ENCODE data around the gene REXO1. TPM values are rescaled to one million over a fixed set of nuclear protein-coding genes. Genes with fewer than 3 reads are reported as not detected.

Gene REXO1
- total and polyA plus RNA-seq, 9 of the 15 experiments (the other 6 are each of a cell fraction or from before 2014, with no cell fraction given): 0.04 to 63.3 (median 15.8) TPM

DNA sequence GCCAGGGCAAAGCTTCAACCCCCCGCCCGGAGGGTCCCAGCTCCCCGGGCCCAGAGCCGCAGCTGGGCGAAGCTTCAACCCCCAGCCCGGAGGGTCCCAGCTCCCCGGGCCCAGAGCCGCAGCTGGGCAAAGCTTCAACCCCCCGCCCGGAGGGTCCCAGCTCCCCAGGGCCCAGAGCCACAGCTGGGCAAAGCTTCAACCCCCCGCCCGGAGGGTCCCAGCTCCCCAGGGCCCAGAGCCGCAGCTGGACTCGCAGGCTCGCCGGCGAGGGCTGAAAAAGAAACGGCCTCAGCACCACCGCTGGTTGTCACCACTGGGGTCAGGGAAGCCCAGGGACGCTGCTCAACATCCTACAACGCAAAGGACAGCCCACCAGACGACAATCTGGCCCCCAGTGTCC, 5.2 kb downstream of the REXO1 start:
- H4K20me1 ChIP-seq (replicated peaks; ENCODE audit: control insufficient read depth, insufficient read depth, low read length): peaks cover 69% of the 10 kb centered on the region
- H3K4me1 ChIP-seq (replicated peaks in 1 of 2; ENCODE audit: control insufficient read depth in 2 of 2, insufficient read depth in 2 of 2, low read length in 2 of 2): peaks cover 38 to 96% of the 10 kb centered on the region in 2 experiments
- no peak overlapping the region for H3K4me2 ChIP-seq (ENCODE audit: insufficient read depth, low read length)
- peaks cover 100% of the 10 kb centered on the region for H3K79me2 ChIP-seq (ENCODE audit: control insufficient read depth, insufficient read depth, low read length)
- H3K36me3 ChIP-seq (ENCODE audit: control insufficient read depth, insufficient read depth, low read length): peaks cover 69% of the 10 kb centered on the region
- intact Hi-C loops (cut with micrococcal nuclease): no loop called here
- no TSS peak for BruUV-seq (replicated peaks)
- no peak for ATAC-seq
- H3K9me3 ChIP-seq (replicated peaks; ENCODE audit: control insufficient read depth, insufficient read depth, low read depth, low read length): no peaks in the 10 kb centered on the region
- WGBS (ENCODE audit: insufficient coverage, low coverage, missing lambda C conversion rate): 87% methylated on average over 10 of the region's 22 CpGs
- peaks cover 3% of the 10 kb centered on the region for H3K9me1 ChIP-seq (ENCODE audit: control insufficient read depth, insufficient read depth, low read length)
- POLR2A ChIA-PET: interaction anchor here (0.6 to 1.6 kb wide), 12 partner anchors 8 to 633 kb away, joined by 3 to 6 read pairs (median 3); partner anchors contain the start of gene GADD45B
- H2AFZ ChIP-seq (ENCODE audit: low read depth, low read length): no peak overlapping the region
- no peaks in the 10 kb centered on the region for H3K27me3 ChIP-seq (ENCODE audit: control insufficient read depth in 2 of 2, insufficient read depth in 2 of 2, low read length in 2 of 2)
- in situ Hi-C loops (cut with MboI): no loop called here
- DNase-seq (ENCODE audit: extremely low read depth in 1 of 4, low spot score in 3 of 4): no peak
- no peak overlapping the region; the same call in 2 of the 3 replicates for H3K27ac ChIP-seq (ENCODE audit: extremely low read depth, low read depth, low read length)
- FAIRE-seq: no peak
- peak overlapping the region in 1 of 2 experiments; percentile 82; a peak in 2 of 4 replicates for H3K9ac ChIP-seq (ENCODE audit: insufficient read depth in 1 of 2, low read depth in 2 of 2, low read length in 2 of 2)
- no peak overlapping the region for H3K4me3 ChIP-seq
- CTCF ChIA-PET (ENCODE audit: low intra/inter-chr PET ratio): no interaction called here
- TF ChIP-seq ZNF551 (CRISPR knock-in tag; IDR thresholded peaks at IDR 0.05) (no peak), NRF1 (conservative IDR thresholded peaks at IDR 0.05 in 1 of 2, IDR thresholded peaks at IDR 0.05 in 1 of 2) (no peak), POLR2G (IDR thresholded peaks at IDR 0.05; ENCODE audit: low read depth, low read length) (peak; percentile 43), RBFOX2 (IDR thresholded peaks at IDR 0.05; ENCODE audit: low read depth, low read length) (peak; percentile 55), THRAP3 (IDR thresholded peaks at IDR 0.05; ENCODE audit: borderline replicate concordance) (no peak), RBM22 (IDR thresholded peaks at IDR 0.05; ENCODE audit: low read depth, low read length, poor library complexity, severe bottlenecking) (no peak), ZNF79 (CRISPR knock-in tag; IDR thresholded peaks at IDR 0.05; ENCODE audit: low read depth) (no peak), CEBPG (CRISPR knock-in tag; IDR thresholded peaks at IDR 0.05) (no peak), CEBPG (tag; conservative IDR thresholded peaks at IDR 0.05 in 1 of 2, IDR thresholded peaks at IDR 0.05 in 1 of 2) (no peak), EHMT2 (IDR thresholded peaks at IDR 0.05) (no peak), SAFB2 (IDR thresholded peaks at IDR 0.05; ENCODE audit: borderline replicate concordance, low read depth, low read length, severe bottlenecking) (no peak)
- TF ChIP-seq, protein P1, sequence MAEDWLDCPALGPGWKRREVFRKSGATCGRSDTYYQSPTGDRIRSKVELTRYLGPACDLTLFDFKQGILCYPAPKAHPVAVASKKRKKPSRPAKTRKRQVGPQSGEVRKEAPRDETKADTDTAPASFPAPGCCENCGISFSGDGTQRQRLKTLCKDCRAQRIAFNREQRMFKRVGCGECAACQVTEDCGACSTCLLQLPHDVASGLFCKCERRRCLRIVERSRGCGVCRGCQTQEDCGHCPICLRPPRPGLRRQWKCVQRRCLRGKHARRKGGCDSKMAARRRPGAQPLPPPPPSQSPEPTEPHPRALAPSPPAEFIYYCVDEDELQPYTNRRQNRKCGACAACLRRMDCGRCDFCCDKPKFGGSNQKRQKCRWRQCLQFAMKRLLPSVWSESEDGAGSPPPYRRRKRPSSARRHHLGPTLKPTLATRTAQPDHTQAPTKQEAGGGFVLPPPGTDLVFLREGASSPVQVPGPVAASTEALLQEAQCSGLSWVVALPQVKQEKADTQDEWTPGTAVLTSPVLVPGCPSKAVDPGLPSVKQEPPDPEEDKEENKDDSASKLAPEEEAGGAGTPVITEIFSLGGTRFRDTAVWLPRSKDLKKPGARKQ (CRISPR knock-in tag; IDR thresholded peaks at IDR 0.05): no peak
- TF ChIP-seq, protein P2, sequence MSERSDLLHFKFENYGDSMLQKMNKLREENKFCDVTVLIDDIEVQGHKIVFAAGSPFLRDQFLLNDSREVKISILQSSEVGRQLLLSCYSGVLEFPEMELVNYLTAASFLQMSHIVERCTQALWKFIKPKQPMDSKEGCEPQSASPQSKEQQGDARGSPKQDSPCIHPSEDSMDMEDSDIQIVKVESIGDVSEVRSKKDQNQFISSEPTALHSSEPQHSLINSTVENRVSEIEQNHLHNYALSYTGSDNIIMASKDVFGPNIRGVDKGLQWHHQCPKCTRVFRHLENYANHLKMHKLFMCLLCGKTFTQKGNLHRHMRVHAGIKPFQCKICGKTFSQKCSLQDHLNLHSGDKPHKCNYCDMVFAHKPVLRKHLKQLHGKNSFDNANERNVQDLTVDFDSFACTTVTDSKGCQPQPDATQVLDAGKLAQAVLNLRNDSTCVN (CRISPR knock-in tag; IDR thresholded peaks at IDR 0.05): no peak
- TF ChIP-seq, protein P3, sequence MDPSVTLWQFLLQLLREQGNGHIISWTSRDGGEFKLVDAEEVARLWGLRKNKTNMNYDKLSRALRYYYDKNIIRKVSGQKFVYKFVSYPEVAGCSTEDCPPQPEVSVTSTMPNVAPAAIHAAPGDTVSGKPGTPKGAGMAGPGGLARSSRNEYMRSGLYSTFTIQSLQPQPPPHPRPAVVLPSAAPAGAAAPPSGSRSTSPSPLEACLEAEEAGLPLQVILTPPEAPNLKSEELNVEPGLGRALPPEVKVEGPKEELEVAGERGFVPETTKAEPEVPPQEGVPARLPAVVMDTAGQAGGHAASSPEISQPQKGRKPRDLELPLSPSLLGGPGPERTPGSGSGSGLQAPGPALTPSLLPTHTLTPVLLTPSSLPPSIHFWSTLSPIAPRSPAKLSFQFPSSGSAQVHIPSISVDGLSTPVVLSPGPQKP (CRISPR knock-in tag; IDR thresholded peaks at IDR 0.05): no peak
- TF ChIP-seq, protein P4, sequence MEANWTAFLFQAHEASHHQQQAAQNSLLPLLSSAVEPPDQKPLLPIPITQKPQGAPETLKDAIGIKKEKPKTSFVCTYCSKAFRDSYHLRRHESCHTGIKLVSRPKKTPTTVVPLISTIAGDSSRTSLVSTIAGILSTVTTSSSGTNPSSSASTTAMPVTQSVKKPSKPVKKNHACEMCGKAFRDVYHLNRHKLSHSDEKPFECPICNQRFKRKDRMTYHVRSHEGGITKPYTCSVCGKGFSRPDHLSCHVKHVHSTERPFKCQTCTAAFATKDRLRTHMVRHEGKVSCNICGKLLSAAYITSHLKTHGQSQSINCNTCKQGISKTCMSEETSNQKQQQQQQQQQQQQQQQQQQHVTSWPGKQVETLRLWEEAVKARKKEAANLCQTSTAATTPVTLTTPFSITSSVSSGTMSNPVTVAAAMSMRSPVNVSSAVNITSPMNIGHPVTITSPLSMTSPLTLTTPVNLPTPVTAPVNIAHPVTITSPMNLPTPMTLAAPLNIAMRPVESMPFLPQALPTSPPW (CRISPR knock-in tag; IDR thresholded peaks at IDR 0.05): no peak

All from K562 (cell line).